Adipose tissue (tissue), 3 donors: Measurements from ENCODE around the gene C6orf141. TPM values are rescaled to one million over a fixed set of nuclear protein-coding genes. Genes with fewer than 3 reads are reported as not detected.
"Not testable (repeated sequence)": the region's sequence is repeated elsewhere in the genome, so short reads cannot be mapped to it uniquely, and the experiment has no call there.

Source experiments
- H3K27ac ChIP-seq: one replicate; pipeline ENCODE4 v1.5.1; 2013; ENCODE audit warnings: low read depth, low read length
- WGBS, 3 donors: extraction: QIAGEN DNeasy Blood & Tissue Kit; methylation state at CpG; one replicate each; pipeline ENCODE4 v1.1.7; 2013; 5-methylcytosine and 5-hydroxymethylcytosine counted together
- polyA plus RNA-seq, 3 donors: library from polyadenylated mRNA; stranded (reverse); fragments of 200-250 nt; gene quantifications; one replicate each; pipeline ENCODE4 v1.2.3, GENCODE V29; 2013
- donor health status: healthy with polysubstance abuse.
- donor health status: Bipolar disorder and iron deficiency.
- donor health status: healthy.

C6orf141 gene
- polyA plus RNA-seq, 3 donors: 2.5 to 9.2 (median 3.4) TPM

GRCh38 chr6:49563006-49563886 lies 12.8 kb downstream of the C6orf141 start:
- no peak overlapping the region for H3K27ac ChIP-seq
- 77 to 85% (median 78%) methylated on average over 5 of the region's 5 CpGs for WGBS, 3 donors

DNA sequence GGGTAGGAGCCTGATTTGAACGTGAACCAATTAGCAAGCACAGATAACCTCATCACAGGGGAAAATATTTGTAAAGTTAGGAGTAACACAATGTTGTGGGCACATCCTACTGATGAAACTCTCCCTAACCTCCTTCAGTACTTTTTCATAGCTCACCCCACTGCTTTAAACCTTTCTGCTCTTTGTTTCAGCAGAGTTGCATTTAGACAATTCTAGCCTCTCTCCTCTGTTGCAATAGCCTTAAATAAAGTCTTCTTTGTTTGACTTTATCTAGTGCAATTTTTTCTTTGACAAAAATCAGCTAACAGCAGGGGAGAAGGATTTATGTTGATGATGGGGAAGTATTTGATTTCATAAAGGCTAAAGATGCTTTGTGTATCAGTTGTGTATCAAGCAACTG lies 14.1 kb downstream of the C6orf141 start:
- no peak overlapping the region for H3K27ac ChIP-seq
- 71 to 80% (median 80%) methylated on average over 1 of the region's 1 CpG for WGBS, 3 donors

DNA sequence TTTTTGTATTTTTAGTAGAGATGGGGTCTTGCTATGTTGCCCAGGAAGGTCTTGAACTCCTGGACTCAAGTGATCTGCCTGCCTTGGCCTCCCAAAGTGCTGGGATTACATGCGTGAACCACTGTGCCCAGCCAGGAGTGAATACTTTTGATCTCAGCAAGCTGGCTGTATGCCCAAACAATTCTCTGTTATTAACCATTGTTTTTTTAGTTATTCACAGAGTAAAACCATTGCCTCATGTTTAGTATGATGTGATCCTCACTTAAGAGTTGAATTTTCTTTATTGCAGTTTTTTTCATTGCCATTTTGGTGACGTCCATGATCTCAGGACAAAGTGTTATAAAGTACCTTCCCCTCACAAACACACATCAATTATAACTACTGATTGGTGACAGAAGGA lies 14.8 kb downstream of the C6orf141 start:
- WGBS, 3 donors: 45 to 50% (median 48%) methylated on average over 2 of the region's 2 CpGs

DNA sequence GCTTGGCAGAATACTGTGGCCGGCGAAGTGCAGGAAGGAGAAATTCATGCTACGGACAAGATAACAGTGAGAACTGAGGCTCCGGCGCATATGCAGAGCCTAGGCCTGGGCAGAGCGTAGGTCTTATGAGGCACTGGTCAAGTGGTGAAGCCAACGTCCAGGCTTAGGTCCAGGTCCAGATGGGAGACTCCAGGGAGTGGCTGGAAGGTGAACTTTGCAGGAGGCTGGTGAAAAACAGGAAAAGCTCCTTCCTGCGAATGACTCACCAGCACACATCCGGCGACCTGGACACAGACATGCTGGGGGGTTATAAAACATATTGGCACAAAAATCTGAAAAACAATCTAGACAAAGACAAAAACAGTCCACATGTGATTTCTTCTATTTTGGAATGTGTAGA lies 15.4 kb downstream of the C6orf141 start:
- WGBS, 3 donors: 59 to 76% (median 59%) methylated on average over 10 of the region's 10 CpGs
- no peak overlapping the region for H3K27ac ChIP-seq

More for the DNA sequence above, 14.8 kb downstream of the C6orf141 start:
- no peak overlapping the region for H3K27ac ChIP-seq

DNA sequence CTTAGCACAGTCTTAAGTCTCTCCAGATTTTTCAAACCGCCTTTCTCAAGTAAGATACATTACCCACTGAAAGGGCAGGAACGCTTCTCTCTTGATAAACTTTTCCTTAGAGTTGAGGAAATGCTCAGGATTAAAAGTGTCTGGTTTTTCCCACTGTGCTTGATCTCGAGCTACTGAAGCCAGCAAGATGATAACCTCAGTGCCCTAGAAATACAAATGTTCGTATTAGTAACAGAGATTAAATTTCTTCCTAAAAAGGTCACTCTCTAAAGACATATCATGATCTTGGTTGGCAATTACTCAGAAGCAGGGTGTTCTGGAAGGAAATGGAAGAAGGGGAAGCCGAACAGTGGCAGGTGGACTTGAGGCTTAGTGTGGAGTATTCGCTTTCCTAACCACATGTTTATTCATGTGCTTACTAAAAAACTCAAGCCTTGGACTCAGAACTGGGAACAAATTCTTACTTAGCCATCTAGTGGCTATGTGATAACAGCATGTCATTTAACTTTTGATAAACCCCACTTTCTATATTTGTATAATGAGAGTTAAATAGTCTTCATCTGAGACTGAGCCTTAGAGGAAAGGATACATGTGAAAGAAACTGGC lies 20.1 kb downstream of the C6orf141 start:
- H3K27ac ChIP-seq: no peak overlapping the region
- 26 to 47% (median 44%) methylated on average over 6 of the region's 6 CpGs for WGBS, 3 donors

GRCh38 chr6:49576618-49577017 lies 26.1 kb downstream of the C6orf141 start:
- H3K27ac ChIP-seq: no peak overlapping the region
- WGBS, 3 donors: 76 to 91% (median 89%) methylated on average over 1 of the region's 1 CpG

GRCh38 chr6:49579649-49580048 lies 29.2 kb downstream of the C6orf141 start:
- H3K27ac ChIP-seq: no peak overlapping the region

DNA sequence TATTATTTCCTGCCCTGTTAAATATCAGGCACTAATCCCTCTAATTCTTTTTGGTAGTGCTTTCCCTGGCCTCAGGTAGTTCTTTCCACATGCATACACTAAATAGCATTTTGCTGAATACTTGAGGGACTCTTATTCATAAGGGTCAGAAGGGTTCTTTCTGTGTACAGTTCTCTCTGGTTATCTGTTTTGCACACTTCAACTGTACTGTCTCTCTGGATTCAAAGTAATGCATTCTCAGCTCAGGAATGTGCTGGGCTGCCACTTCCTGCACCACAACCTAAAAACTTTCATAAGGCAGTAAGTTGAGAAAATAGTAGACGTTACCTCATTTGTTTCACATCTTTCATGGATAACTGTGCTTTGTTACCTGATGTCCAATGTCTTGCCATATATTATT lies 32.1 kb downstream of the C6orf141 start:
- no peak overlapping the region for H3K27ac ChIP-seq
- WGBS, 3 donors: 75 to 81% (median 77%) methylated on average over 1 of the region's 1 CpG

DNA sequence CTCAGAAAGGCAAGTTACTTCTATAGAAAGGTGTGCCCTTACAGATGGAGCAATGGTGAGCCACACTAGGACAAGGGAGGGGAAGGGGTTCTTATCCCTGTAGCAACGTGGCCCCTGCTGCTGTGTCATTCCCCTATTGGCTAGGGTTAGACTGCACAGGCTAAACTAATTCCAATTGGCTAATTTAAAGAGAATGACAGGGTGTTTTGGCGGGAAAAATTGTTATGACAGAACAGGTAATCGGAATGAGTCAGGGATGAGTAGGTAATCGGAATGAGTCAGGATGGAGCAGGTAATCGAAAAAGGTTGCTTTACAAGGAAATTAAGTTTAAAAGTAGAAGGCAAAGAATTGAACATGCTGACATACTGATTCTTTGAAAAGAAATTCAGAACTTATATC lies 36.8 kb downstream of the C6orf141 start:
- 88 to 91% (median 90%) methylated on average over 5 of the region's 5 CpGs for WGBS, 3 donors
- not testable (repeated sequence) for H3K27ac ChIP-seq

Other genes with a start within 250 kb of the C6orf141 start
- gene MMUT, start 87.4 kb upstream of the C6orf141 start, polyA plus RNA-seq: 10 to 100 TPM; 11.0 to 22.0 (median 15.3) TPM
- gene CENPQ, start 87.3 kb upstream of the C6orf141 start, polyA plus RNA-seq: 1 to 10 TPM; 2.6 to 5.5 (median 3.1) TPM
- gene GLYATL3, start 50.7 kb upstream of the C6orf141 start, polyA plus RNA-seq: not detected
- gene RHAG, start 86.2 kb downstream of the C6orf141 start, polyA plus RNA-seq: under 1 TPM; 0.03 to 0.22 (median 0.04) TPM
- gene CRISP2, start 162.9 kb downstream of the C6orf141 start, polyA plus RNA-seq: not detected
- 1 to 10 TPM in 1 of 3 donors, under 1 TPM in 1, not detected in 1; 0.13 to 3.1 TPM for gene CRISP3, start 193.7 kb downstream of the C6orf141 start, polyA plus RNA-seq
- not detected for gene PGK2, start 236.6 kb downstream of the C6orf141 start, polyA plus RNA-seq